C4-2B (cell line): Measurements from ENCODE around the gene GPA33.

ENCODE experiments used
- CTCF ChIP-seq: fragments of 450-650 bp; conservative IDR thresholded peaks from 2 replicates; pipeline ENCODE4 v1.5.1; 2017; ENCODE audit warnings: mild to moderate bottlenecking
- ZFX ChIP-seq: fragments of 450-650 bp; IDR thresholded peaks from 2 replicates; pipeline ENCODE4 v1.6.1; 2017

- TF ChIP-seq CTCF = no peak
- TF ChIP-seq ZFX = no peak
Observed at GRCh38 chr1:167061073-167061464, 29.1 kb downstream of the GPA33 start.
